DLD1 (cell line): ENCODE measurements around the gene TBC1D22B.

Experiments
- in situ Hi-C: cut with HindIII; loops from 2 replicates; pipeline ENCODE4 v1.10.0; 2017; ENCODE audit warnings: low sequenced_read_pairs

TBC1D22B gene

DNA sequence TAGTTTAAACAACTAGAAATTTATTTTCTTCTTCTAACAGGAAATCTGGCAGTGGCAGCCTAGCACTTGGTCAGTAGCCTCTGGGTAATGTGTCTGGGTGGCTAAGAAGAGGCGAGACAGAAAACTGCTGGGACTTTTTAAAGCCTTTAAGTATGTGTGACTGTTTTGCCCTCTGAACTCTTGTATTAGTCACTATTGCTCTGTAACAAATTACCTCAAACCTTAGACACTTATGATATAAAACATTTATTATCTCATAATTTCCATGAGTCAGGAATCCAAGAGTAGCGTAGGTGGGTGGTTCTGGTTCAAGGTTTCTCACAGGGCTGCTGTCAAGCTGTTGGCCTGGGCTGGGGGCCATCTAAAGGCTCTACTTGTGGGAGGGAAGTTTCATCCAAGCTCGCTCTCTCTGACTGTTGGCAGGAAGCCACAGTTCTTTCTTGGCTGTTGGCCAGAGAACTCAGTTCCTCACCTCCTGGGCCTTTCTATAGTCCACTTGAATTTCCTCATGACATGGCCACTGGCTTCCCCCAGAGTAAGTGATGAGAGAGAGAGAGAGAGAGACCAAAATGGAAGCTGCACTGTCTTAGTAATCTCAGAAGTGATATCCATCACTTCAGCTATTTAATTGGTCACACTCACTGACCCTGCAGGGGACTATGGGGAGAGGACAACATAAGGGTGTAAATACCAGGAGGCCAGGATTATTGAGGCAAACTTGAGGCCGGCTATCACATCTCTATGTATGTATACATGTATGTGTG is 17.4 kb upstream of the TBC1D22B start:
- in situ Hi-C loops = no loop called here

- in situ Hi-C loops = no loop called here
These were observed 16.4 kb upstream of the TBC1D22B start for GRCh38 chr6:37241131-37241530.

GRCh38 chr6:37241775-37242428 is 15.7 kb upstream of the TBC1D22B start:
- in situ Hi-C loops = no loop called here

DNA sequence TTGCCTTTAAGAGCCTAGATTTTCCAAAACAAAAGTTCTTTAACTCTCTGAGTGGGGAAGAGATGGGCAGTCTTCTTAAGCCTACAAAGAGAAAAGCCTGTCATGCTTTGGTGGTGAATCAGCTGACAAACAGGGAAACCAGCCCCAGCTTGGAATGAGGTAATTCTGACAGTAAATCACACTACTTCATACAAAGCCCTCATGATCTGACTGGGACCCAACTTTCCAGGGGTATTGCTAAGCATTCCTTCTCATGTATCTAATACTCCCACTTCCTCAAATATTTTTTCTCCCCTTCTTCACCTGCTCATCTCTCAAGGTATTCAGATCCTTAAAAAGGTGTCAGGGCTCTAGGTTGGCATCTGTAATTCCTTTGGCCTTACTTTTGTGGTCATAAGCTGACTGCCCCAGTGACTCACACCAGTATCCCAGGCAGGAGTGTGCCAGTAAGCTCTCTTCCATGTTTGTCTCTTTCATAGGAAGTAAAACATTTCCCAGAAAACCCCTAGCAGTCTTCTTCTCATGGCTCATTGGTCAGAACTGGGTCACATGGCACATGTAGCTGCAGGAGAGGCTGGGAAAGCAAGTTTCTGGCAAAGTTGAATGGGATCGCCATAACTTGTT is 15.0 kb upstream of the TBC1D22B start:
- in situ Hi-C loops = no loop called here

DNA sequence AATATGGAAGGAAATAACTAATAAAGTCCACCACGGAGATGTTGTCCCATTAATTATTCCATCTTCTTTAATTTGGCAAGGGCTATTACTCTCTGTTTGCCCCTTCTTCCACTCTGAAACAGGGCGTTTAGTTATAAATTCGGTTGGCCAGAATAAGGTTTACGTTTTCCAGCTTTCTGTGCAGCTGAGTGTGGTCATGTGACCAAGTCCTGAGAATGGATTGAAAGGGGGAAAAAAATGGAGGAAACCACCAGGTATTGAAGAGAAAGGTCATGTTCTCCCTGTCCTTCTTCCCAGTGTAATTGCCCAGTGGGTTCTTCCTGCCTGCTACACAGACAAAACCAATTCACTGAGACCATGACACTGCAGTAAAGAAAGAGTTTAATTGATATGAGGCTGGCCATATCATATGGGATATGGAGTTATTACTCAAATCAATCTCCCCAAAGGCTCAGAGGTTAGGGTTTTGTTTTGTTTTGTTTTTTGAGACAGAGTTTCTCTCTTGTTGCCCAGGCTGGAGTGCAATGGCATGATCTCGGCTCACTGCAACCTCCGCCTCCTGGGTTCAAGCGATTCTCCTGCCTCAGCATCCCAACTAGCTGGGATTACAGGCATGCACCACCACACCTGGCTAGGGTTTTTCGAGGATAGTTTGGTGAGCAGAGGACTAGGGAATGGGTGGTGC is 14.3 kb upstream of the TBC1D22B start:
- in situ Hi-C loops = no loop called here

DNA sequence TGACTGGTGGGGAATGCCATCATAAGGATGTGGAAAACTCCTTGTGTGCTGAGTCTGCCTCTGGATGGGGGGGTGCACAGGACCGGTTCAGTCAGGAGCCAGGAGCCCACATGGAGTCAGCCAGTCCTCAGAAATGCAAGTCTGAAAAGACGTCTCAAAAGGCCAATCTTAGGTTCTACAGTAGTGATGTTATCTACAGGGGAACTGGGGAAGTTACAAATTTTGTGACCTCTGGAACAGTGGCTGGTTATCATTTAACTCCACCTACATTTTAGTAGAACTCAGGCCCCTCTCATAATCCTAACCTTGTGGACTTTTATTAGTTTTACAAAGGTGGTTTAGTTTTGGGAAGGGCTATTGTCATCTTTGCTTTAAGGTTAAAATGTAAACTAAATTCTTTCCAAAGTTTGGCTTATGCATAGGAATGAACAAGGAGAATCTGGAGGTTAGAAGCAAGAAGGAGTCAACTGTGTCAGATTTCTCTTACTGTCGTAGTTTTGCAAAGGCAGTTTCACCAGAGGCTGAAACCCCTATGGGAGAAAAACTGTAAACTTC is 13.7 kb upstream of the TBC1D22B start:
- in situ Hi-C loops = no loop called here

GRCh38 chr6:37244430-37245310 is 12.9 kb upstream of the TBC1D22B start:
- in situ Hi-C loops = no loop called here

GRCh38 chr6:37251211-37251780 is 6.3 kb upstream of the TBC1D22B start:
- in situ Hi-C loops = no loop called here

GRCh38 chr6:37253486-37254007 is 4.0 kb upstream of the TBC1D22B start:
- in situ Hi-C loops = no loop called here

DNA sequence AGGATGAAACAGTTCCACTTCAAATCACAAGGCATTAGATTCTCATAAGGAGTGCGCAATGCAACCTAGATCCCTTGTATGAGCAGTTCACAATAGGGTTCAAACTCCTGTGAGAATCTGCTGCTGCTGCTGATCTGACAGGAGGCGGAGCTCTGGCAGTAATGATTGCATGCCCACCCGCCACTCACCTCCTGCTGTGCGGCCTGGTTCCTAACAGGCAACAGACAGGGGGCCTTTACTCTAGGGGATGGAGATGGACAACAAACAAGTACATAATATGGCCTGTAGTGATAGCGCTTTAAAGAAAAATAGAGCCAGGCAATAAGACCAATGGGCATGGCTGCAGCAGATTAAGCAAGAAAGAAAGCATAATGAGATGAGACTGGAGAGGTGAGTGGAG is 2.7 kb upstream of the TBC1D22B start:
- in situ Hi-C loops = no loop called here

GRCh38 chr6:37256692-37257319 is 766 bp upstream of the TBC1D22B start:
- in situ Hi-C loops = no loop called here

- in situ Hi-C loops = no loop called here
These were observed 295 bp upstream of the TBC1D22B start for GRCh38 chr6:37257320-37257633.

- in situ Hi-C loops = no loop called here
These were observed 983 bp downstream of the TBC1D22B start for GRCh38 chr6:37258405-37259105.

- in situ Hi-C loops = no loop called here
These were observed 1.6 kb downstream of the TBC1D22B start for GRCh38 chr6:37259191-37259590.

DNA sequence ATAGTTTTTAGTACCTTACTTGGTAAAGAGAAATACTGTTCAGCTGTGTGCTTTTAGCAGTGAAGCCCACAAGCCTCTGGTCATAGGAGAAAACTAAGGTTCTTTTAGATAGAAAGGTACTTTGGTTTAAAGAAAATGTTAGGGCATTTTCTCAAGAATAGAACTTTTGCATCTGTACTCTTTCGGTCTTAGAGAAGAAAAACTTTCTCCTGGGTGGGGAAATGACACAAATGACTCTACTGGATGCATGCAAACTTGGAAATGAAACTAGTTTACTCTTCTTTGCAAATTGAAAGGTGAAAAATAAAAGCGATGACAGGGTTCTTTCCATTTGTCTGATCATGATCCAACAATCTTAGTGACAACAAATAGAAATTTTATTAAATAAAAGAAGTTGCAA is 2.5 kb downstream of the TBC1D22B start:
- in situ Hi-C loops = no loop called here

DNA sequence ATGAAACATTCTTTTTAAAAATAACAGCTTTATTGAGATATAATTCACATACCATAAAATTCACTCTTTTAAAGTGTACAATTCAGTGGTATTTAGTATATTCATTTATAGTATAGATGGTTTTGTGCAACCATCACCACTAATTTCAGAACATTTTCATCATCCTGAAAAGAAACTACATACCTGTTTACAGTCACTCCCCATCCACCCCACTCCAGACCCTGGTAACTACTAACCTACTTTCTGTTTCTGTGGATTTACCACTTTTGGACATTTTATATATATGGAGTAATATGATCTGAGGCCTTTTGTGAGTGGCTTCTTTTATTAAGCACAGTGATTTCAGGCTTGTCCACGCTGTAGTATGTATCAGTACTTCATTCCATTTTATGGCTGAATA is 2.9 kb downstream of the TBC1D22B start:
- in situ Hi-C loops = no loop called here

DNA sequence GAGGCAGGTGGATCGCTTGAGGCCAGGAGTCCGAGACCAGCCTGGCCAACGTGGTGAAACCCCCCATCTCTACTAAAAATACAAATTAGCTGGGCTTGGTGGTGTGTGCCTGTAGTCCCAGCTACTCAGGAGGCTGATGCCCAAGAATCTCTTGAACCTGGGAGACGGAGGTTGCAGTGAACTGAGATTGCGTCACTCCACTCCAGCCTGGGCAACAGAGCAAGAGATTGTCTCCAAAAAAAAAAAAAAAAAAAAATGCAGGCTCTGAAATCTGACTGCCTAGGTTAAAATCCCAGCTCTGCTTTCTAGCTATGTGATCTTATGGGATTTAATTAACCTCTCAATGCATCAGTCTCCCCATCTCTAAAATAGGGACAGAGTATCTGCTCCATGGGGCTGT is 3.6 kb downstream of the TBC1D22B start:
- in situ Hi-C loops = no loop called here

- in situ Hi-C loops = no loop called here
These were observed 5.0 kb downstream of the TBC1D22B start for GRCh38 chr6:37262446-37263026.
